HUES6 (cell line): ENCODE measurements around the gene DAO.

Experiments used
- H3K27ac ChIP-seq: 2 replicates; pipeline ENCODE4 v1.7.0; 2013; ENCODE audit warnings: low read depth, mild to moderate bottlenecking, low read length, inconsistent platforms
- H3K27me3 ChIP-seq: 2 replicates; pipeline ENCODE4 v1.6.1; 2013; ENCODE audit warnings: low read length; ENCODE audit not compliant: control insufficient read depth, insufficient read depth
- H3K36me3 ChIP-seq: 2 replicates; pipeline ENCODE4 v1.6.1; 2013; ENCODE audit warnings: low read length; ENCODE audit not compliant: control insufficient read depth, insufficient read depth
- H3K4me1 ChIP-seq: 2 replicates; pipeline ENCODE4 v1.6.1; 2013; ENCODE audit warnings: low read length; ENCODE audit not compliant: control insufficient read depth, insufficient read depth
- H3K4me3 ChIP-seq: 2 replicates; pipeline ENCODE4 v1.5.1; 2013; ENCODE audit warnings: low read depth, low read length
- H3K9ac ChIP-seq: one replicate; pipeline ENCODE4 v1.6.1; 2013; ENCODE audit warnings: mild to moderate bottlenecking, low read length
- H3K9me3 ChIP-seq: 2 replicates; pipeline ENCODE4 v1.6.1; 2013; ENCODE audit warnings: low read depth, low read length; ENCODE audit not compliant: control insufficient read depth, insufficient read depth

DAO gene

GRCh38 chr12:108918960-108919642, 39.2 kb downstream of the DAO start:
- H3K4me3 ChIP-seq: no peak overlapping the region
- H3K9me3 ChIP-seq: peaks cover 5% of the 10 kb centered on the region; the same call in 1 of the 2 replicates
- peaks cover 7% of the 10 kb centered on the region; the same call in 1 of the 2 replicates for H3K27me3 ChIP-seq
- H3K36me3 ChIP-seq: no peaks in the 10 kb centered on the region
- no peaks in the 10 kb centered on the region for H3K4me1 ChIP-seq
- H3K27ac ChIP-seq: no peak overlapping the region
- no peak overlapping the region for H3K9ac ChIP-seq

GRCh38 chr12:108921946-108922345, 42.1 kb downstream of the DAO start:
- no peaks in the 10 kb centered on the region for H3K36me3 ChIP-seq
- no peaks in the 10 kb centered on the region for H3K4me1 ChIP-seq
- H3K27me3 ChIP-seq: peaks cover 7% of the 10 kb centered on the region; the same call in 1 of the 2 replicates
- no peak overlapping the region for H3K4me3 ChIP-seq
- H3K27ac ChIP-seq: no peak overlapping the region
- H3K9ac ChIP-seq: no peak overlapping the region
- H3K9me3 ChIP-seq: peaks cover 17% of the 10 kb centered on the region

- H3K4me3 ChIP-seq: no peak overlapping the region
- H3K27ac ChIP-seq: no peak overlapping the region
- no peaks in the 10 kb centered on the region for H3K4me1 ChIP-seq
- no peak overlapping the region for H3K9ac ChIP-seq
- H3K36me3 ChIP-seq: no peaks in the 10 kb centered on the region
- peaks cover 18% of the 10 kb centered on the region for H3K9me3 ChIP-seq
- H3K27me3 ChIP-seq: peaks cover 7% of the 10 kb centered on the region; the same call in 1 of the 2 replicates
Observed at GRCh38 chr12:108922918-108923317, 43.0 kb downstream of the DAO start.

- Histone ChIP-seq H3K4me1 (no peaks in the 10 kb centered on the region), H3K9ac (no peak overlapping the region), H3K27ac (no peak overlapping the region), H3K4me3 (no peak overlapping the region), H3K27me3 (no peaks in the 10 kb centered on the region), H3K36me3 (no peaks in the 10 kb centered on the region), H3K9me3 (peaks cover 16% of the 10 kb centered on the region)
Observed at GRCh38 chr12:108928695-108929094, 48.8 kb downstream of the DAO start.

GRCh38 chr12:108930155-108930554, 50.3 kb downstream of the DAO start:
- no peaks in the 10 kb centered on the region for H3K27me3 ChIP-seq
- H3K9me3 ChIP-seq: peaks cover 13% of the 10 kb centered on the region; the same call in 1 of the 2 replicates
- no peak overlapping the region for H3K27ac ChIP-seq
- no peak overlapping the region for H3K9ac ChIP-seq
- no peak overlapping the region for H3K4me3 ChIP-seq
- H3K36me3 ChIP-seq: no peaks in the 10 kb centered on the region
- no peaks in the 10 kb centered on the region for H3K4me1 ChIP-seq

GRCh38 chr12:108930756-108931155, 50.9 kb downstream of the DAO start:
- Histone ChIP-seq H3K4me1 (no peaks in the 10 kb centered on the region), H3K9me3 (peaks cover 13% of the 10 kb centered on the region; the same call in 1 of the 2 replicates), H3K27me3 (no peaks in the 10 kb centered on the region), H3K4me3 (no peak overlapping the region), H3K36me3 (no peaks in the 10 kb centered on the region), H3K27ac (no peak overlapping the region), H3K9ac (no peak overlapping the region)

- H3K27ac ChIP-seq: no peak overlapping the region
- no peaks in the 10 kb centered on the region for H3K9me3 ChIP-seq
- H3K9ac ChIP-seq: no peak overlapping the region
- no peaks in the 10 kb centered on the region for H3K36me3 ChIP-seq
- no peak overlapping the region for H3K4me3 ChIP-seq
- no peaks in the 10 kb centered on the region for H3K4me1 ChIP-seq
- no peaks in the 10 kb centered on the region for H3K27me3 ChIP-seq
Observed at GRCh38 chr12:108933949-108934348, 54.1 kb downstream of the DAO start.

GRCh38 chr12:108935159-108935763, 55.4 kb downstream of the DAO start:
- no peaks in the 10 kb centered on the region for H3K27me3 ChIP-seq
- H3K4me3 ChIP-seq: no peak overlapping the region
- H3K27ac ChIP-seq: no peak overlapping the region

GRCh38 chr12:108938247-108938924, 58.5 kb downstream of the DAO start:
- H3K9ac ChIP-seq: no peak overlapping the region
- H3K4me1 ChIP-seq: no peaks in the 10 kb centered on the region
- H3K9me3 ChIP-seq: no peaks in the 10 kb centered on the region
- no peaks in the 10 kb centered on the region for H3K27me3 ChIP-seq
- H3K36me3 ChIP-seq: no peaks in the 10 kb centered on the region
- H3K4me3 ChIP-seq: no peak overlapping the region
- no peak overlapping the region for H3K27ac ChIP-seq

More at GRCh38 chr12:108935159-108935763, 55.4 kb downstream of the DAO start:
- no peaks in the 10 kb centered on the region for H3K4me1 ChIP-seq
- no peaks in the 10 kb centered on the region for H3K36me3 ChIP-seq
- no peak overlapping the region for H3K9ac ChIP-seq
- H3K9me3 ChIP-seq: no peaks in the 10 kb centered on the region

GRCh38 chr12:108939594-108939993, 59.7 kb downstream of the DAO start:
- Histone ChIP-seq H3K36me3 (no peaks in the 10 kb centered on the region), H3K27ac (no peak overlapping the region), H3K9ac (no peak overlapping the region), H3K4me3 (no peak overlapping the region), H3K27me3 (no peaks in the 10 kb centered on the region), H3K9me3 (no peaks in the 10 kb centered on the region), H3K4me1 (no peaks in the 10 kb centered on the region)

- Histone ChIP-seq H3K4me1 (no peaks in the 10 kb centered on the region), H3K4me3 (no peak overlapping the region), H3K36me3 (no peaks in the 10 kb centered on the region), H3K9me3 (no peaks in the 10 kb centered on the region), H3K27me3 (no peaks in the 10 kb centered on the region), H3K9ac (no peak overlapping the region), H3K27ac (no peak overlapping the region)
Observed at GRCh38 chr12:108940138-108940537, 60.2 kb downstream of the DAO start.
